ENCODE measurements around the gene RAB5IF. TPM values are rescaled to one million over a fixed set of nuclear protein-coding genes. Genes with fewer than 3 reads are reported as not detected.

RAB5IF gene
- total RNA-seq, 4 donors from 2014 or later: 12.8 to 37.7 (median 28.5) TPM

DNA sequence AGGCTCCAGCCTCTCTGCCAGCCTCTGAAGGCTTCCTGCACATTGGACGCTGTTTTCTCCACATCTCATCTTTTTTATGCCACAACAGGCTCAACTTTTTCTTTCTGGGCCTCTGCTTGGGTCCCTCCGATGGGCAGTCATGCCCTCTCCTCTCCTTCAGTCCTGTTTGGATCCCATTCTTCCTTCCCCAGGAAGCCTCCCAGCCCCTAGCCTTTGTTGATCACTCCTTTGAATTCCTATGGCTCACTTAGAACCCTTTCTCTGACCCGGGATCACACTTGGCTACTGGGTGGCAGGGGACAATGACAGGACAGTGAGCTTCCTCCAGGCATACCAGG, 35.9 kb downstream of the RAB5IF start:
- intact Hi-C loops (cut with DNase I; ENCODE audit: low total_unique reads): no loop called here
- no peak for DNase-seq
- H3K27ac ChIP-seq: no peak overlapping the region
- H3K9me3 ChIP-seq: no peaks in the 10 kb centered on the region
- no peak overlapping the region for H3K4me3 ChIP-seq
- no peak for TF ChIP-seq POLR2A (IDR thresholded peaks at IDR 0.05)
- TF ChIP-seq, protein P1, sequence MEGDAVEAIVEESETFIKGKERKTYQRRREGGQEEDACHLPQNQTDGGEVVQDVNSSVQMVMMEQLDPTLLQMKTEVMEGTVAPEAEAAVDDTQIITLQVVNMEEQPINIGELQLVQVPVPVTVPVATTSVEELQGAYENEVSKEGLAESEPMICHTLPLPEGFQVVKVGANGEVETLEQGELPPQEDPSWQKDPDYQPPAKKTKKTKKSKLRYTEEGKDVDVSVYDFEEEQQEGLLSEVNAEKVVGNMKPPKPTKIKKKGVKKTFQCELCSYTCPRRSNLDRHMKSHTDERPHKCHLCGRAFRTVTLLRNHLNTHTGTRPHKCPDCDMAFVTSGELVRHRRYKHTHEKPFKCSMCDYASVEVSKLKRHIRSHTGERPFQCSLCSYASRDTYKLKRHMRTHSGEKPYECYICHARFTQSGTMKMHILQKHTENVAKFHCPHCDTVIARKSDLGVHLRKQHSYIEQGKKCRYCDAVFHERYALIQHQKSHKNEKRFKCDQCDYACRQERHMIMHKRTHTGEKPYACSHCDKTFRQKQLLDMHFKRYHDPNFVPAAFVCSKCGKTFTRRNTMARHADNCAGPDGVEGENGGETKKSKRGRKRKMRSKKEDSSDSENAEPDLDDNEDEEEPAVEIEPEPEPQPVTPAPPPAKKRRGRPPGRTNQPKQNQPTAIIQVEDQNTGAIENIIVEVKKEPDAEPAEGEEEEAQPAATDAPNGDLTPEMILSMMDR (IDR thresholded peaks at IDR 0.05): no peak
- H3K4me1 ChIP-seq: no peaks in the 10 kb centered on the region
- H3K36me3 ChIP-seq: no peaks in the 10 kb centered on the region
- H3K27me3 ChIP-seq: no peaks in the 10 kb centered on the region

- TF ChIP-seq, protein P1 (IDR thresholded peaks at IDR 0.05): no peak
- no peak for TF ChIP-seq POLR2A (IDR thresholded peaks at IDR 0.05)
Measured at GRCh38 chr20:36642136-36642535, 36.6 kb downstream of the RAB5IF start.

GRCh38 chr20:36644032-36644705, 38.6 kb downstream of the RAB5IF start:
- Histone ChIP-seq H3K27me3 (no peaks in the 10 kb centered on the region), H3K27ac (no peak overlapping the region), H3K4me1 (no peaks in the 10 kb centered on the region), H3K9me3 (no peaks in the 10 kb centered on the region), H3K4me3 (no peak overlapping the region), H3K36me3 (no peaks in the 10 kb centered on the region)
- no peak for TF ChIP-seq POLR2A (IDR thresholded peaks at IDR 0.05)
- no peak for DNase-seq
- intact Hi-C loops (cut with DNase I; ENCODE audit: low total_unique reads): no loop called here

More at GRCh38 chr20:36642136-36642535, 36.6 kb downstream of the RAB5IF start:
- no peak for DNase-seq
- no peaks in the 10 kb centered on the region for H3K9me3 ChIP-seq
- no peaks in the 10 kb centered on the region for H3K4me1 ChIP-seq
- no peaks in the 10 kb centered on the region for H3K27me3 ChIP-seq
- no peak overlapping the region for H3K27ac ChIP-seq
- H3K36me3 ChIP-seq: no peaks in the 10 kb centered on the region
- H3K4me3 ChIP-seq: no peak overlapping the region
- intact Hi-C loops (cut with DNase I; ENCODE audit: low total_unique reads): no loop called here

DNA sequence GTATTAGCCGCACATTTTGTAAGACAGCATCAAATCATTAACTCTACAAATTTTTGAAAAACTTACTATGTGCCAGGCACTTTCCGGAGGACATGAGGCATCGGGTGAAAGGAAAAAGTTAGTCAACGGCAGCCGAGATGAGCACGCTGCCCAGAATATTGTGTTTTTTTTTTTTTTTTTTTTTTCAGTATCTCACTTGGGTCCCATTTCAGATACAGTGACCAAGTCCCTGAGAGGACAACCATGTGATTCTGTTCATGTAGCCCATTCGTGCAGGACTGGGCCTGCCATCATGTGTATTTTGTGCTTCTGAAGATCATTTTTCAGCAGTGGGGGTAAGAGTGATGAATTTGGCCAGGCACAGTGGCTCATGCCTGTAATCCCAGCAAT, 39.1 kb downstream of the RAB5IF start:
- intact Hi-C loops (cut with DNase I; ENCODE audit: low total_unique reads): no loop called here

DNA sequence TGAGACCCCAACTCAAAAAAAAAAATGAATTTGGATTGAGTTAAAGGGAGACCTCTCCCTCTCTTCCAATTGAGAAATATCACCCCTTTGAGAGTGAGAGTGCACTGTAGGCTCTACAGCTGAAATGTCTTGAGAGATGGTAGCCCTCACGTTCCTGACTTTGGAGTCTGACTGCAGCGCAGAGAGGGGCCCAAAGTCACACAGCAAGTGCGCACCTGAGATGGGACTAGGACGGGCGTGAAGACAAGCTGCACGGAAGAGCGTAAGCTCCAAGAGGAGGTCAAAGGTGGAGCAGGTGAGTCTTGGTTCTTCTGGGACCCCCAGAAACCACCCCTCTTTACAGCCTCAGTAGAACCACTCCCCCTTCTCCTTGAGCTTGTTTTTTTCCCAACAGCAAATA, 39.8 kb downstream of the RAB5IF start:
- no peak for DNase-seq
- intact Hi-C loops (cut with DNase I; ENCODE audit: low total_unique reads): no loop called here
- H3K27me3 ChIP-seq: no peaks in the 10 kb centered on the region
- H3K4me1 ChIP-seq: no peaks in the 10 kb centered on the region
- H3K27ac ChIP-seq: no peak overlapping the region
- H3K9me3 ChIP-seq: no peaks in the 10 kb centered on the region
- H3K36me3 ChIP-seq: no peaks in the 10 kb centered on the region
- TF ChIP-seq, protein P1 (IDR thresholded peaks at IDR 0.05): no peak
- TF ChIP-seq POLR2A (IDR thresholded peaks at IDR 0.05): no peak
- H3K4me3 ChIP-seq: no peak overlapping the region

More for the DNA sequence above, 39.1 kb downstream of the RAB5IF start:
- H3K4me3 ChIP-seq: no peak overlapping the region
- H3K9me3 ChIP-seq: no peaks in the 10 kb centered on the region
- DNase-seq: no peak
- no peak overlapping the region for H3K27ac ChIP-seq
- no peaks in the 10 kb centered on the region for H3K4me1 ChIP-seq
- TF ChIP-seq POLR2A (IDR thresholded peaks at IDR 0.05): no peak
- TF ChIP-seq, protein P1 (IDR thresholded peaks at IDR 0.05): no peak
- no peaks in the 10 kb centered on the region for H3K36me3 ChIP-seq
- no peaks in the 10 kb centered on the region for H3K27me3 ChIP-seq

DNA sequence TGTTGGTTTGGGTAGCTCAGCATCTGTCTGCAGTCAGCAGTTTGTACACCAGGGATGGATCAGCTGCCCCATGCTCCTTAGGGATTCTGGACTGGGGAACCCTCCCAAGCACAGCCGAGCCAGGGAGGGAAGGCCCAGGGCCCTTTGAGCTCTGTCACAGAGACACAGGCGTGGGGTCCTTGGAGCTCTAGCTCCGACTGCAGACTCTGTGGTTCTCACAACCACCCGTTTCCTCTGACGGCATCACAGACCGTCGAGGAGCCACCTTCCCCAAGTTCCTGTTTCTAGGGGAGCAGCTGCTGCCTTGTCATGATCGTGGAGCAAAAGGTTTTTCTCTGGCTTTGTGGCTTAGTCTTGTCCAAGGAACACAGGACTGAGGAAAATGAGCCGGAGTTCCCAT, 40.4 kb downstream of the RAB5IF start, which contains the start of gene SLA2:
Gene SLA2 (minus strand): TSS at position 199 of the 400 bp plus-strand sequence. CDS start 4,861 bp downstream, outside the sequence.
- TF ChIP-seq, protein P1 (IDR thresholded peaks at IDR 0.05): no peak
- TF ChIP-seq POLR2A (IDR thresholded peaks at IDR 0.05): no peak
- Histone ChIP-seq H3K9me3 (no peaks in the 10 kb centered on the region), H3K27me3 (no peaks in the 10 kb centered on the region), H3K4me3 (no peak within 1 kb of the TSS), H3K27ac (no peak within 1 kb of the TSS), H3K36me3 (no peaks in the 10 kb centered on the region), H3K4me1 (no peaks in the 10 kb centered on the region)
- no peak for DNase-seq
- intact Hi-C loops (cut with DNase I; ENCODE audit: low total_unique reads): no loop called here
